Measurements from ENCODE around the gene LIMS1.
"Not testable (repeated sequence)": the region's sequence is repeated elsewhere in the genome, so short reads cannot be mapped to it uniquely, and the experiment has no call there.

Gene LIMS1

GRCh38 chr2:108664089-108664488, 129.8 kb downstream of the LIMS1 start:
- not testable (repeated sequence) for DNase-seq (ENCODE audit: low spot score)

- not testable (repeated sequence) for DNase-seq (ENCODE audit: low spot score)
These were observed 130.7 kb downstream of the LIMS1 start for GRCh38 chr2:108664979-108665378.

- DNase-seq (ENCODE audit: low spot score), result not testable (repeated sequence)
These were observed 131.7 kb downstream of the LIMS1 start for GRCh38 chr2:108665975-108666374.

- DNase-seq (ENCODE audit: low spot score), result not testable (repeated sequence)
These were observed 132.9 kb downstream of the LIMS1 start for GRCh38 chr2:108667140-108667539.

GRCh38 chr2:108670282-108670681, 136.0 kb downstream of the LIMS1 start:
- DNase-seq (ENCODE audit: low spot score), result not testable (repeated sequence)

GRCh38 chr2:108672200-108672805, 138.0 kb downstream of the LIMS1 start:
- DNase-seq (ENCODE audit: low spot score), result not testable (repeated sequence)

GRCh38 chr2:108676522-108676921, 142.3 kb downstream of the LIMS1 start:
- not testable (repeated sequence) for DNase-seq (ENCODE audit: low spot score)

GRCh38 chr2:108677239-108677744, 143.0 kb downstream of the LIMS1 start:
- not testable (repeated sequence) for DNase-seq (ENCODE audit: low spot score)

- DNase-seq (ENCODE audit: low spot score), result not testable (repeated sequence)
These were observed 144.0 kb downstream of the LIMS1 start for GRCh38 chr2:108678198-108678651.

- DNase-seq (ENCODE audit: low spot score), result not testable (repeated sequence)
These were observed 146.5 kb downstream of the LIMS1 start for GRCh38 chr2:108680805-108681204.

- DNase-seq (ENCODE audit: low spot score), result not testable (repeated sequence)
These were observed 154.8 kb downstream of the LIMS1 start for GRCh38 chr2:108688818-108689756.

- DNase-seq (ENCODE audit: low spot score), result not testable (repeated sequence)
These were observed 155.7 kb downstream of the LIMS1 start for GRCh38 chr2:108690001-108690400.

GRCh38 chr2:108691447-108691846, 157.2 kb downstream of the LIMS1 start:
- no peak for DNase-seq (ENCODE audit: low spot score)

GRCh38 chr2:108701208-108701607, 166.9 kb downstream of the LIMS1 start:
- no peak for DNase-seq (ENCODE audit: low spot score)

GRCh38 chr2:108701806-108702205, 167.5 kb downstream of the LIMS1 start:
- DNase-seq (ENCODE audit: low spot score), result no peak

- no peak for DNase-seq (ENCODE audit: low spot score)
These were observed 170.6 kb downstream of the LIMS1 start for GRCh38 chr2:108704871-108705270.

GRCh38 chr2:108707300-108707699, 173.0 kb downstream of the LIMS1 start:
- no peak for DNase-seq (ENCODE audit: low spot score)

GRCh38 chr2:108716971-108717370, 182.7 kb downstream of the LIMS1 start:
- not testable (repeated sequence) for DNase-seq (ENCODE audit: low spot score)

GRCh38 chr2:108719149-108720044, 185.1 kb downstream of the LIMS1 start, which contains the start of gene RANBP2:
Gene RANBP2, plus strand, starts transcription at chr2:108719482. Its CDS starts 125 bp downstream, at chr2:108719607.
- DNase-seq (ENCODE audit: low spot score), result peak; percentile 92

GRCh38 chr2:108726048-108726447, 191.8 kb downstream of the LIMS1 start:
- not testable (repeated sequence) for DNase-seq (ENCODE audit: low spot score)

- not testable (repeated sequence) for DNase-seq (ENCODE audit: low spot score)
These were observed 200.4 kb downstream of the LIMS1 start for GRCh38 chr2:108734656-108735055.
